Adipocyte (in vitro differentiated cells): ENCODE measurements around the gene GDPD2.

Experiments
- DNase-seq: peaks from one replicate; pipeline ENCODE4 v3.0.0-alpha.2; 2015; ENCODE audit warnings: low read depth
- H3K27me3 ChIP-seq: replicated peaks from 2 replicates; pipeline ENCODE4 v1.7.0; 2013; ENCODE audit warnings: mild to moderate bottlenecking, low read length, moderate library complexity; ENCODE audit not compliant: control insufficient read depth, insufficient read depth
- H3K36me3 ChIP-seq: 2 replicates; pipeline ENCODE4 v1.7.0; 2013; ENCODE audit warnings: low read length, mild to moderate bottlenecking, moderate library complexity; ENCODE audit not compliant: control insufficient read depth, insufficient read depth, severe bottlenecking
- H3K4me1 ChIP-seq: 2 replicates; pipeline ENCODE4 v1.7.0; 2013; ENCODE audit warnings: mild to moderate bottlenecking, low read length, moderate library complexity; ENCODE audit not compliant: control insufficient read depth, insufficient read depth
- H3K4me3 ChIP-seq: 2 replicates; pipeline ENCODE4 v1.7.0; 2013; ENCODE audit warnings: mild to moderate bottlenecking, low read length, moderate library complexity
- H3K9ac ChIP-seq: 2 replicates; pipeline ENCODE4 v1.7.0; 2013; ENCODE audit warnings: mild to moderate bottlenecking, low read length, moderate library complexity
- H3K9me3 ChIP-seq: 2 replicates; pipeline ENCODE4 v1.7.0; 2013; ENCODE audit warnings: mild to moderate bottlenecking, low read length, moderate library complexity; ENCODE audit not compliant: control insufficient read depth

Gene GDPD2

DNA sequence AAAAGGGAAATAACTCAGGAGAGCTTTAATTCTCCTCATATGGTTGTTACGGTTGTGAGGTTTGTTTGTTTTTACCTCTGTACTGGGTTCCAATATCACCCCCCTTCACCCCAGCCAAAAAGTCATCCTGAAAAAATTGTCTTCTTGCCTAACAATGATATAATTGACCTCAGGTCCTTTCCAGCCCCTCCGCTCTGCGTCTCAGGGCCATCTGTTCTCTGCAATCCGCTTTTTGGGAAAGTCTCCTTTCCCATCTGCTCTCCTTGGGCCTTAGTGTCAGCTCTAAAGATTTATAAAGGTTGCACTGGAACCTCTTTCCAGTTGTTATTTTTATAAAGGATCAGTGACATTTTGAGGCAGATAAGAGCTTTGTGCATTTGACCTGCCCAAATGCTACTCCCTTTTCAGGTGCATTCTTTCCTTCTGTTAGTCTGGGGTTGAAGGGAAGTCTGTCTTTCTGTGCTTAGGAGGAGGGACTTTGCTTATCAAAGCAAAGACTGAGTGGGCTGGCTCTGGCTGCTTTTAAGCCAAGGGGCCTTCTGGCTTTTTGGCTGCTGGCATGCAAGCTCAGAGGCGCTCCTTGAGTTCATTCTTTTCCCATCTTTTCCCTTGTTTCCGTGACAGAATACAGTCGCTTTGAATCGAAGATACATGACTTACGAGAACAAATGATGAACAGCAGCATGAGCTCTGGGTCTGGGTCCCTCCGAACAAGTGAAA is 55.6 kb downstream of the GDPD2 start:
- peaks cover 21% of the 10 kb centered on the region for H3K27me3 ChIP-seq
- H3K36me3 ChIP-seq, result no peaks in the 10 kb centered on the region
- DNase-seq, result peak; percentile 30
- H3K9ac ChIP-seq, result no peak overlapping the region
- no peak overlapping the region for H3K4me3 ChIP-seq
- peaks cover 10% of the 10 kb centered on the region for H3K4me1 ChIP-seq
- H3K9me3 ChIP-seq, result no peaks in the 10 kb centered on the region

DNA sequence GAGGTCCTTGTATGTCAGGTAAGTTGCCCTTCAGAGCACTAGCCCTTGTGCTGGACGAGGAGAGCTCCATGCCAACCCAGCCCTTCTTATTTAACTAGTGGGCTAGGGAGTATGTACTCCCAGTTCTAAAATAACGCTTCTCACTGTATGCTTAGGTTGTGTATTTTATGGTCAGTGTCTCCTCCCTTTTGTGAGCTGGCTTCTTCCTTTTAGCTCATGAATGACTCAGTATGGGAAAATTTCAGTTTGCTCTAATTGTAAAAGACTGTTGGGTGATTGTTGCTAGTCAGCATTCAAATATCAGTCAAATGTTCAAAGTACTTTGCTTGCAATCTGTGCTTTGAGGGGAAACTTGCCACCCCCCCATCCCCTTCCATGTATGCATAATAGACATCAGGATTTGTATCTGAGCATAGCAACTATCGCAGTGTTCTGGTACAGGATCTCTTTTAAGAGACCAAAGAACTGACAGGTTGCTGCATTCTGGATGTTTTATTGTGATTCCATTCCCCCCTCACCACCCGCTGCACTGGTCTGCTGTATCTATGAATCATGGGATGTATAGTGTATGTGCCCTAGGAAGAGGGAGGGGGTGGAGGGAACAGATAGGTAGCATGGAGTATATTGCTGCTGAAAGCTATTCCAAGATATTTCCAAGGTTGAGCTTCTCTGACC is 56.3 kb downstream of the GDPD2 start:
- peak; percentile 67 for DNase-seq
- Histone ChIP-seq H3K4me3 (no peak overlapping the region), H3K9ac (no peak overlapping the region)

GRCh38 chrX:70479922-70480659 is 57.0 kb downstream of the GDPD2 start:
- peak; percentile 26 for DNase-seq

More for the DNA sequence above, 56.3 kb downstream of the GDPD2 start:
- H3K36me3 ChIP-seq, result no peaks in the 10 kb centered on the region
- peaks cover 10% of the 10 kb centered on the region for H3K4me1 ChIP-seq
- H3K27me3 ChIP-seq, result peaks cover 21% of the 10 kb centered on the region
- no peaks in the 10 kb centered on the region for H3K9me3 ChIP-seq

GRCh38 chrX:70480660-70481018 is 57.5 kb downstream of the GDPD2 start:
- no peak overlapping the region for H3K9ac ChIP-seq
- DNase-seq, result peak; percentile 30
- peaks cover 21% of the 10 kb centered on the region for H3K27me3 ChIP-seq
- peaks cover 10% of the 10 kb centered on the region for H3K4me1 ChIP-seq
- no peaks in the 10 kb centered on the region for H3K36me3 ChIP-seq
- no peaks in the 10 kb centered on the region for H3K9me3 ChIP-seq
- H3K4me3 ChIP-seq, result peak overlapping the region; percentile 7

More at GRCh38 chrX:70479922-70480659, 57.0 kb downstream of the GDPD2 start:
- no peaks in the 10 kb centered on the region for H3K9me3 ChIP-seq
- no peaks in the 10 kb centered on the region for H3K36me3 ChIP-seq
- H3K4me3 ChIP-seq, result peak overlapping the region; percentile 7
- peaks cover 10% of the 10 kb centered on the region for H3K4me1 ChIP-seq
- no peak overlapping the region for H3K9ac ChIP-seq
- H3K27me3 ChIP-seq, result peaks cover 21% of the 10 kb centered on the region

- Histone ChIP-seq H3K36me3 (no peaks in the 10 kb centered on the region), H3K9ac (no peak overlapping the region), H3K4me1 (peaks cover 10% of the 10 kb centered on the region), H3K9me3 (no peaks in the 10 kb centered on the region), H3K4me3 (no peak overlapping the region), H3K27me3 (peaks cover 21% of the 10 kb centered on the region)
- peak; percentile 15 for DNase-seq
Measured at GRCh38 chrX:70481471-70482270, 58.6 kb downstream of the GDPD2 start.

- H3K9me3 ChIP-seq, result no peaks in the 10 kb centered on the region
- H3K4me1 ChIP-seq, result peaks cover 10% of the 10 kb centered on the region
- no peaks in the 10 kb centered on the region for H3K36me3 ChIP-seq
- DNase-seq, result no peak
- no peak overlapping the region for H3K9ac ChIP-seq
- peaks cover 19% of the 10 kb centered on the region for H3K27me3 ChIP-seq
- H3K4me3 ChIP-seq, result no peak overlapping the region
Measured at GRCh38 chrX:70482300-70482699, 59.2 kb downstream of the GDPD2 start.
